Kidney epithelial cell (primary cell): ENCODE data around the gene TNFRSF8. TPM values are rescaled to one million over a fixed set of nuclear protein-coding genes. Genes with fewer than 3 reads are reported as not detected.

Source experiments
- DNase-seq: peaks from one replicate; pipeline ENCODE4 v3.0.0-alpha.2; 2010; ENCODE audit warnings: low read depth
- H3K27me3 ChIP-seq: 2 replicates; pipeline ENCODE4 v1.6.0; 2011; ENCODE audit warnings: low read length; ENCODE audit not compliant: control insufficient read depth, insufficient read depth
- H3K36me3 ChIP-seq: 2 replicates; pipeline ENCODE4 v1.5.1; 2011; ENCODE audit warnings: low read length; ENCODE audit not compliant: control insufficient read depth, insufficient read depth
- H3K4me3 ChIP-seq: 2 replicates; pipeline ENCODE4 v1.5.1; 2011; ENCODE audit warnings: low read depth, mild to moderate bottlenecking, control low read depth, low read length
- CTCF ChIP-seq: IDR thresholded peaks from 2 replicates; pipeline ENCODE4 v1.5.1; 2011; ENCODE audit warnings: mild to moderate bottlenecking, moderate library complexity, low read length, control low read depth, inconsistent platforms; ENCODE audit not compliant: insufficient read depth, poor library complexity, severe bottlenecking
- total RNA-seq: library from RNA; depleted of rRNA; stranded (reverse); fragments of >200 nt; gene quantifications from 2 replicates; pipeline ENCODE4 v1.2.3, GENCODE V29; 2015

The TNFRSF8 gene
- total RNA-seq, 1 donor from 2014 or later: 0.21 TPM

- H3K4me3 ChIP-seq: no peak overlapping the region
- no peak for DNase-seq
- no peak for TF ChIP-seq CTCF
- no peaks in the 10 kb centered on the region for H3K36me3 ChIP-seq
- peaks cover 39% of the 10 kb centered on the region for H3K27me3 ChIP-seq
These were observed 104.7 kb downstream of the TNFRSF8 start for GRCh38 chr1:12167493-12168429.

GRCh38 chr1:12168451-12169160, 105.5 kb downstream of the TNFRSF8 start:
- Histone ChIP-seq H3K36me3 (no peaks in the 10 kb centered on the region), H3K4me3 (no peak overlapping the region), H3K27me3 (peaks cover 42% of the 10 kb centered on the region)
- TF ChIP-seq CTCF: no peak
- no peak for DNase-seq

GRCh38 chr1:12169442-12170135, 106.5 kb downstream of the TNFRSF8 start:
- DNase-seq: no peak
- H3K27me3 ChIP-seq: peaks cover 44% of the 10 kb centered on the region
- no peak for TF ChIP-seq CTCF
- no peaks in the 10 kb centered on the region for H3K36me3 ChIP-seq
- no peak overlapping the region for H3K4me3 ChIP-seq

- DNase-seq: no peak
- Histone ChIP-seq H3K4me3 (no peak overlapping the region), H3K36me3 (no peaks in the 10 kb centered on the region), H3K27me3 (peaks cover 42% of the 10 kb centered on the region)
- TF ChIP-seq CTCF: no peak
These were observed 107.2 kb downstream of the TNFRSF8 start for GRCh38 chr1:12170263-12170671.

GRCh38 chr1:12171206-12172041, 108.3 kb downstream of the TNFRSF8 start:
- H3K27me3 ChIP-seq: peaks cover 39% of the 10 kb centered on the region
- no peaks in the 10 kb centered on the region for H3K36me3 ChIP-seq
- H3K4me3 ChIP-seq: no peak overlapping the region
- no peak for TF ChIP-seq CTCF
- DNase-seq: no peak
